Dermis blood vessel endothelial cell (primary cell): Measurements from ENCODE around the gene PTPRN2. TPM values are rescaled to one million over a fixed set of nuclear protein-coding genes. Genes with fewer than 3 reads are reported as not detected.
"Not testable (repeated sequence)": the region's sequence is repeated elsewhere in the genome, so short reads cannot be mapped to it uniquely, and the experiment has no call there.

ENCODE experiments used
- DNase-seq: peaks from one replicate; pipeline ENCODE4 v3.0.0; 2010
- total RNA-seq: library from RNA; depleted of rRNA; stranded (reverse); fragments of >200 nt; gene quantifications from 2 replicates; pipeline ENCODE4 v1.2.3, GENCODE V29; 2014

The PTPRN2 gene
- total RNA-seq, 1 donor from 2014 or later: 2.2 TPM

GRCh38 chr7:157848508-157849340 lies 738.9 kb downstream of the PTPRN2 start:
- no peak for DNase-seq

- not testable (repeated sequence) for DNase-seq
Measured at GRCh38 chr7:157847756-157848487, 739.7 kb downstream of the PTPRN2 start.

- not testable (repeated sequence) for DNase-seq
Measured at GRCh38 chr7:157846746-157847145, 740.9 kb downstream of the PTPRN2 start.

GRCh38 chr7:157846271-157846670 lies 741.4 kb downstream of the PTPRN2 start:
- DNase-seq: no peak

- DNase-seq: no peak
Measured at GRCh38 chr7:157845203-157845835, 742.3 kb downstream of the PTPRN2 start.

GRCh38 chr7:157844611-157845010 lies 743.0 kb downstream of the PTPRN2 start:
- no peak for DNase-seq

GRCh38 chr7:157844141-157844540 lies 743.5 kb downstream of the PTPRN2 start:
- DNase-seq: no peak

- DNase-seq: no peak
Measured at GRCh38 chr7:157843336-157844140, 744.1 kb downstream of the PTPRN2 start.

GRCh38 chr7:157841773-157842370 lies 745.8 kb downstream of the PTPRN2 start:
- no peak for DNase-seq

GRCh38 chr7:157840914-157841772 lies 746.5 kb downstream of the PTPRN2 start:
- no peak for DNase-seq

GRCh38 chr7:157840174-157840913 lies 747.3 kb downstream of the PTPRN2 start:
- DNase-seq: no peak

- no peak for DNase-seq
Measured at GRCh38 chr7:157839672-157840167, 747.9 kb downstream of the PTPRN2 start.

GRCh38 chr7:157839226-157839625 lies 748.4 kb downstream of the PTPRN2 start:
- DNase-seq: no peak

- no peak for DNase-seq
Measured at GRCh38 chr7:157837561-157837960, 750.1 kb downstream of the PTPRN2 start.

GRCh38 chr7:157837047-157837446 lies 750.6 kb downstream of the PTPRN2 start:
- DNase-seq: no peak

GRCh38 chr7:157834501-157835163 lies 753.0 kb downstream of the PTPRN2 start:
- DNase-seq: no peak

- no peak for DNase-seq
Measured at GRCh38 chr7:157832866-157833607, 754.6 kb downstream of the PTPRN2 start.

GRCh38 chr7:157832421-157832820 lies 755.2 kb downstream of the PTPRN2 start:
- DNase-seq: no peak

GRCh38 chr7:157832006-157832405 lies 755.6 kb downstream of the PTPRN2 start:
- DNase-seq: no peak
